Nephron (organoid): ENCODE results near the gene KRTAP2-2.
"Not testable (repeated sequence)": the region's sequence is repeated elsewhere in the genome, so short reads cannot be mapped to it uniquely, and the experiment has no call there.

ENCODE experiments used
- H3K27ac Mint-ChIP-seq, 3 experiments: 2 replicates each; pipeline ENCODE4 v1.8.0; 2020; ENCODE audit warnings: mixed read lengths in 3 of 3, mild to moderate bottlenecking in 2 of 3, moderate library complexity in 1 of 3
- H3K27me3 Mint-ChIP-seq: 2 replicates; pipeline ENCODE4 v1.8.0; 2021; ENCODE audit warnings: low read depth, mild to moderate bottlenecking, moderate library complexity, mixed read lengths
- H3K36me3 Mint-ChIP-seq: 2 replicates; pipeline ENCODE4 v1.8.0; 2020; ENCODE audit warnings: low read depth, mixed read lengths
- H3K4me1 Mint-ChIP-seq: 2 replicates; pipeline ENCODE4 v1.8.0; 2020; ENCODE audit warnings: mixed read lengths
- H3K4me3 Mint-ChIP-seq, 3 experiments: 2 replicates each; pipeline ENCODE4 v1.8.0; 2020; ENCODE audit warnings: mild to moderate bottlenecking in 3 of 3, mixed read lengths in 3 of 3, moderate library complexity in 2 of 3
- H3K9me3 Mint-ChIP-seq: 2 replicates; pipeline ENCODE4 v1.8.0; 2020; ENCODE audit warnings: mixed read lengths
- TF ChIP-seq, protein P1 (sequence below), 3 experiments: fragments of 200-600 bp; sonication (generic); IDR thresholded peaks; one replicate each; pipeline ENCODE4 v1.5.0; 2021; ENCODE audit warnings: antibody characterized with exemption in 3 of 3; ENCODE audit not compliant: unreplicated experiment in 3 of 3

KRTAP2-2 gene

DNA sequence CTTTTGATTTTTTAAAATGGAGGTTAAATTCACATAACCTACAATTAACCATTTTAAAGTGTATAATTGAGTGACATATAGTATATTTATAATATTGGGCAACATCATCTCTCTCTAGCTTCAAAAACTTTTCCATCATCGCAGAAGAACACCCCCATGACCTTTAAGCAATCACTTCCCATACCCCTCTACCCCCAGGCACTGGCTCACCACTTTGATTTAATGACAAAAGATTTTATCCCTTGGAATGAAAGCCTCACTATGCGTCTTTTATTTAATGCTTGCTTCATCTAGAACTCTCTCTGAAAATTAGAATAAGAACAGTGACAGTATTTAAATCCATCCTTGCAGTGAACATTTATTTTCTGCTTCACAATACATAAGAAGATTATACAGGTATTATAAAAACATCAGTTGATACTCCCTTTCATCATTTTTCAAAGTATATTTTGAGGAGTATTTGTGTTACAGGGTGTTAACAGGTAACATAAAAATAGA lies 17.1 kb downstream of the KRTAP2-2 start:
- H3K27ac Mint-ChIP-seq: no peak overlapping the region
- H3K9me3 Mint-ChIP-seq: peaks cover 7% of the 10 kb centered on the region
- no peak overlapping the region for H3K4me3 Mint-ChIP-seq
- no peaks in the 10 kb centered on the region for H3K36me3 Mint-ChIP-seq
- TF ChIP-seq, protein P1, sequence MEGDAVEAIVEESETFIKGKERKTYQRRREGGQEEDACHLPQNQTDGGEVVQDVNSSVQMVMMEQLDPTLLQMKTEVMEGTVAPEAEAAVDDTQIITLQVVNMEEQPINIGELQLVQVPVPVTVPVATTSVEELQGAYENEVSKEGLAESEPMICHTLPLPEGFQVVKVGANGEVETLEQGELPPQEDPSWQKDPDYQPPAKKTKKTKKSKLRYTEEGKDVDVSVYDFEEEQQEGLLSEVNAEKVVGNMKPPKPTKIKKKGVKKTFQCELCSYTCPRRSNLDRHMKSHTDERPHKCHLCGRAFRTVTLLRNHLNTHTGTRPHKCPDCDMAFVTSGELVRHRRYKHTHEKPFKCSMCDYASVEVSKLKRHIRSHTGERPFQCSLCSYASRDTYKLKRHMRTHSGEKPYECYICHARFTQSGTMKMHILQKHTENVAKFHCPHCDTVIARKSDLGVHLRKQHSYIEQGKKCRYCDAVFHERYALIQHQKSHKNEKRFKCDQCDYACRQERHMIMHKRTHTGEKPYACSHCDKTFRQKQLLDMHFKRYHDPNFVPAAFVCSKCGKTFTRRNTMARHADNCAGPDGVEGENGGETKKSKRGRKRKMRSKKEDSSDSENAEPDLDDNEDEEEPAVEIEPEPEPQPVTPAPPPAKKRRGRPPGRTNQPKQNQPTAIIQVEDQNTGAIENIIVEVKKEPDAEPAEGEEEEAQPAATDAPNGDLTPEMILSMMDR (IDR thresholded peaks at IDR 0.05; ENCODE audit: unreplicated experiment in 3 of 3): no peak
- H3K27me3 Mint-ChIP-seq: no peaks in the 10 kb centered on the region
- H3K4me1 Mint-ChIP-seq: no peaks in the 10 kb centered on the region

DNA sequence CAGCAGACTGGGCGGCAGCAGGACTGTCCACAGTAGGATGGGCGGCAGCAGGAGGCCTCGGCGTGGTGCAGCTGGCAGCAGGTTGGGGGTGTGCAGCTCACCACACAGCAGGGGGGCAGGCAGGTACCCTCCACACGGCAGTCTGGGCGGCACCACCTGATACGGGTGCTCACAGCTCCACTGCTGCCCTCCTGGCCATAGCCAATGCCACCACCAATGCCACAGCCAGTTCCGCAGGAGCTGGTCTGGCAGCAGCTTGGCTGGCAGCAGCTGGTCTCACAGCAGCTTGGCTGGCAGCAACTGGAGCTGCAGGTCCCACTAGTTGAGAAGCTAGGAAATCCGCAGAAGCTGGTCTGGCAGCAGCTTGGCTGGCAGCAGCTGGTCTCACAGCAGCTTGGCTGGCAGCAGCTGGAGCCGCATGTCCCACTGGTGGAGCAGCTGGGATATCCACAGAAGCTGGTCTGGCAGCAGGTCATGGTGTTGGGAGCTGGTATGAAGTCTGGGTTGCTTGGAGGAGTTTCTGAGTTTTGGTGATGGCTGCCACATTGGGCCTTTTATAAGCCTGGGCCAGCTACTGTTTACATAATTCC lies 20.6 kb downstream of the KRTAP2-2 start, which contains the start of gene KRTAP1-3:
KRTAP1-3 (minus strand) TSS at position 529 of the 590 bp plus-strand sequence; CDS start at position 476, 53 bp downstream.
- not testable (repeated sequence) for H3K36me3 Mint-ChIP-seq, H3K4me3 Mint-ChIP-seq, H3K9me3 Mint-ChIP-seq, H3K27ac Mint-ChIP-seq, H3K4me1 Mint-ChIP-seq, H3K27me3 Mint-ChIP-seq

DNA sequence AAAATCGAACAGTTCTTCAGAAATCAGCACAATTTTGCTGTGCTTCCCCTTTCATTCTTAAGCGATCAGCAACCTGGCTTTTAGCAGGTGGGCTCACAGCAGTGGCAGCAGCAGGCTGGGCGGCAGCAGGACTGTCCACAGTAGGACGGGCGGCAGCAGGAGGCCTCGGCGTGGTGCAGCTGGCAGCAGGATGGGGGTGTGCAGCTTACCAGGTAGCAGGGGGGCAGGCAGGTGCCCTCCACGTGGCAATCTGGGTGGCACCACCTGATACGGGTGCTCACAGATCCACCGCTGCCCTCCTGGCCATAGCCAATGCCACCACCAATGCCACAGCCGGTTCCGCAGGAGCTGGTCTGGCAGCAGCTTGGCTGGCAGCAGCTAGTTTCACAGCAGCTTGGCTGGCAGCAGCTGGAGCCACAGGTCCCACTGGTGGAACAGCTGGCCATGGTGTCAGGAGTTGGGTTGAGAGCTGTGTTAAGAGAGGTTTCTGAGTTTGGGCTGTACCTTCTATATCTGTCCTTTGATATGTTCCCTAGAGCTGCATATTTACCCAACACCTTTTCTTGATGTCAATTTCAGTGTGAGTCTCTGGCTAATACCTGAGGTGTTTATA lies 25.3 kb downstream of the KRTAP2-2 start, which contains the start of gene KRTAP1-4:
KRTAP1-4 (minus strand) TSS at position 563 of the 613 bp plus-strand sequence; CDS start at position 446, 117 bp downstream.
- TF ChIP-seq, protein P1 (IDR thresholded peaks at IDR 0.05; ENCODE audit: unreplicated experiment in 3 of 3): no peak
- H3K36me3 Mint-ChIP-seq: no peaks in the 10 kb centered on the region
- no peak within 1 kb of the TSS for H3K4me3 Mint-ChIP-seq
- H3K4me1 Mint-ChIP-seq: no peaks in the 10 kb centered on the region
- no peaks in the 10 kb centered on the region for H3K27me3 Mint-ChIP-seq
- no peak within 1 kb of the TSS for H3K27ac Mint-ChIP-seq
- no peaks in the 10 kb centered on the region for H3K9me3 Mint-ChIP-seq

DNA sequence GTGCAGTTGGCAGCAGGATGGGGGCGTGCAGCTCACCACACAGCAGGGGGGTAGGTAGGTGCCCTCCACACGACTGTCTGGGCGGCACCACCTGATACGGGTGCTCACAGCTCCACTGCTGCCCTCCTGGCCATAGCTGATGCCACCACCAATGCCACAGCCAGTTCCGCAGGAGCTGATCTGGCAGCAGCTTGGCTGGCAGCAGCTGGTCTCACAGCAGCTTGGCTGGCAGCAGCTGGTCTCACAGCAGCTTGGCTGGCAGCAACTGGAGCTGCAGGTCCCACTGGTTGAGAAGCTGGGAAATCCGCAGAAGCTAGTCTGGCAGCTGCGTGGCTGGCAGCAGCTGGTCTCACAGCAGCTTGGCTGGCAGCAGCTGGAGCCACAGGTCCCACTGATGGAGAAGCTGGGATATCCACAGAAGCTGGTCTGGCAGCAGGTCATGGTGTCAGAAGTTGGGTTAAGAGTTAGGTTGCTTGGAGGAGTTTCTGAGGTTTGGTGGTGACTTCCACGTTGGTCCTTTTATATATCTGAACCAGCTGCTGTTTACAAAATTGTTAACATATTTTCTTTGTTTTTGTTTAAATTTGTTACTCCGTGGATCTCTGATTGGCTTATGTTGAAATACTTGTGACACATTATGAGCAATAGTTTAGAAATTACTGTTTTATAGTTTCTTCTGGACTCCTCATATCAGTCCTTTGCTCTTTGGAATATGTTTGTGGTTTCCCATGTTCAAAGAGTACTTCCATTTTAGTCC lies 28.1 kb downstream of the KRTAP2-2 start, which contains the start of gene KRTAP1-5:
KRTAP1-5 (minus strand) TSS at position 494 of the 757 bp plus-strand sequence; CDS start at position 441, 53 bp downstream.
- no peaks in the 10 kb centered on the region for H3K27me3 Mint-ChIP-seq

GRCh38 chr17:41024697-41025096 lies 30.3 kb downstream of the KRTAP2-2 start:
- H3K4me3 Mint-ChIP-seq: no peak overlapping the region
- H3K36me3 Mint-ChIP-seq: no peaks in the 10 kb centered on the region
- H3K27ac Mint-ChIP-seq: peak overlapping the region in 1 of 3 experiments; percentile 40
- TF ChIP-seq, protein P1 (IDR thresholded peaks at IDR 0.05; ENCODE audit: unreplicated experiment in 3 of 3): no peak
- no peaks in the 10 kb centered on the region for H3K4me1 Mint-ChIP-seq
- H3K27me3 Mint-ChIP-seq: no peaks in the 10 kb centered on the region
- peaks cover 8% of the 10 kb centered on the region for H3K9me3 Mint-ChIP-seq

More for the DNA sequence above, 28.1 kb downstream of the KRTAP2-2 start, which contains the start of gene KRTAP1-5:
- TF ChIP-seq, protein P1 (IDR thresholded peaks at IDR 0.05; ENCODE audit: unreplicated experiment in 3 of 3): no peak
- H3K4me1 Mint-ChIP-seq: no peaks in the 10 kb centered on the region
- H3K36me3 Mint-ChIP-seq: no peaks in the 10 kb centered on the region
- no peak within 1 kb of the TSS for H3K27ac Mint-ChIP-seq
- no peak within 1 kb of the TSS for H3K4me3 Mint-ChIP-seq
- peaks cover 4% of the 10 kb centered on the region for H3K9me3 Mint-ChIP-seq

DNA sequence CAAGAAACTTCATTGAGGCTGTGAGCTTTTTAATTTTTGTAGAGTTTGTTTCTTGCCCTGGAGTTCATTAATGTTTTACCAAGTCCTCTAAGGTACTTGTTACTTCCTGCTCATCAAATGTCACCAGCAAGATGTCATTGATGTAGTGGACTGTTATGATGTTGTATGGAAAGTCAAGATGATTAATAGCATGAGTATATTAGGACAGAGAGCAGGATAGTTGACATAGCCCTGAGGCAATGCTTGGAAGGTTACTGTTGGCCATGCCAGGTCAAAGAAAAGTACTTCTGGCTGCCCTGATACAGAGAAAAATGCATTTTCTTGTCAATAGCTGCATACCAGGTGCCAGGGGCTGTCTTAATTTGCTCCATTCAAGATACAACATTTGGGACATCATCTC lies 34.7 kb downstream of the KRTAP2-2 start:
- Mint-ChIP-seq H3K36me3 (no peaks in the 10 kb centered on the region), H3K27me3 (no peaks in the 10 kb centered on the region), H3K4me1 (no peaks in the 10 kb centered on the region), H3K27ac (no peak overlapping the region), H3K4me3 (no peak overlapping the region), H3K9me3 (peaks cover 10% of the 10 kb centered on the region)
- TF ChIP-seq, protein P1 (IDR thresholded peaks at IDR 0.05; ENCODE audit: unreplicated experiment in 3 of 3): no peak
